Endothelial cell of hepatic sinusoid (primary cell): ENCODE results near the gene HSD11B1.

ENCODE experiments used
- in situ Hi-C: cut with HindIII; loops from 2 replicates; pipeline ENCODE4 v1.10.0; 2017; ENCODE audit warnings: low sequenced_read_pairs

The HSD11B1 gene

GRCh38 chr1:209704584-209704983, at the start of gene HSD11B1:
TSS of gene HSD11B1 (plus strand) at chr1:209704846. CDS start at chr1:209704943, 97 bp downstream.
- in situ Hi-C loops = no loop called here

- in situ Hi-C loops = no loop called here
Measured at GRCh38 chr1:209655411-209656231, 49.0 kb upstream of the HSD11B1 start.

DNA sequence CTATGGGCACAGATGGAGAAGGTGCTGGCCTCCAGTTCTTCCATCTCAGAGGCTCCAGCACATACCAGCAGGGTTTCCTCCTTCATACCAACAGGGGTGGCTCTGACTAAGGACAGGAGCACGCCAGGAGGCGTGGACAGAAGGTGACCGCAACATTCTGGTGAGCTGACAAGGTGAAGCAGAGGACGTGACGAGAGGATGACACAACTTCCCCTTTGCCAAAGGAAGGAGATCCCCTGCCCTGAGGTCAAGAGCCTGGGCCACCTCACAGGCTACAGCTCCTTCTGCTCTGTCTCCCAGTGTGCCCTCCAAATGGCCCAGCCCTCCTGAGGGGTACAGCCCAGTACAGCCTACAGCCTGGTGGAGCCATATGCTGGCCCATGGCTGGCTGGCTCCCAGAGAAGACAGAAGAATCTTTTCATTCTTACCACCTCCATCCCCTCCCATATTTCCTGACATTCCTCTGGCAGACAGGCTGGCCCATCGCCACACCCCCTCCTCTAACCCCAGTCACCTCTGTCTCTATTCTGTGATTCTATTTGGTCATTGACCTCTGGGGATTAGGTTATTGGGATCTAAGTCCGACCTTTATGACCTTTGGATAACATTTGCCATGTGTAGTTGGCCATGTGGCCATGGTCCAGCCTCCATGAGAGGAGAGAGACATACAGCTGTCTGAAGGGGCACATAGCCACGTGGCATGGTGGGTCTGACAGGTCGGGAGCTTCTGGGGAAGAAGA, 47.3 kb upstream of the HSD11B1 start:
- in situ Hi-C loops = no loop called here

GRCh38 chr1:209657918-209658317, 46.7 kb upstream of the HSD11B1 start:
- in situ Hi-C loops = no loop called here

- in situ Hi-C loops = no loop called here
Measured at GRCh38 chr1:209659909-209660308, 44.7 kb upstream of the HSD11B1 start.

DNA sequence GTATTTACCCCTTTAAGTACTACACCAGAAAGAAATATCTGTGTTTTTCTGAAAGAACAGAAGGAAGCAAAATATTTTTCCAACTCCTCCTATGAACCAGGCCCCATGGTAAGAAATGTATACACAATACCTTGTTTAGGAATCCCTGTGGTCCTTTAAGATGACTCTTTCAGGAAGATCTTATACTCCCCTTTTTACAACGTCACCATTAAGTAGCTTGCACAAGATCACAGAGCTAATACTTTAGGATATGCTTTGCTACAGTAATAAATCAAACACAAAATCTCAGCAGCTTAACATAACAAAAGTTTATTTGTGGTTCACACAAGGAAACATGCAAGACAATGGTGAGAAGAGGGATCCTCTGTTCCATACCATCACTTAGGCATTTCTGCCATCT, 43.6 kb upstream of the HSD11B1 start:
- in situ Hi-C loops = no loop called here

GRCh38 chr1:209662879-209663327, 41.7 kb upstream of the HSD11B1 start:
- in situ Hi-C loops = no loop called here

DNA sequence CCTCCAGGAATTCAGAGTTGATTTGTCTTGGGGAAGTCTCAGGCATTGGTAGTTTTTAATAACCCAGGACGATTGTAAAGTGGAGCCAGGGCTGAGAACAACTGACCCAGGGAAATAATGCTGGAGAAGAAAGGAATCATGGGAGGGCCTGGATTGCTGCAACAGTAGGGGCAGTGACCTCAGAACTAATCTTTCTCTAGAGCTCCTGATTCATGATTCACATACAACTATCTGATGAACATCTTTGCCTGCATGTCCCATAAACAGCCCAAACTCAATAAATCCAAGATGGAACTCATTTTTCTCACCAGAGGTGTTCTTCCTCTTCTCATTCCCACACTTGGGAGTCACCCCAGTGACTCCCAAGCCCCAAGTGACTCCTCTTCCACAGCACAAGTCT, 37.5 kb upstream of the HSD11B1 start:
- in situ Hi-C loops = no loop called here

DNA sequence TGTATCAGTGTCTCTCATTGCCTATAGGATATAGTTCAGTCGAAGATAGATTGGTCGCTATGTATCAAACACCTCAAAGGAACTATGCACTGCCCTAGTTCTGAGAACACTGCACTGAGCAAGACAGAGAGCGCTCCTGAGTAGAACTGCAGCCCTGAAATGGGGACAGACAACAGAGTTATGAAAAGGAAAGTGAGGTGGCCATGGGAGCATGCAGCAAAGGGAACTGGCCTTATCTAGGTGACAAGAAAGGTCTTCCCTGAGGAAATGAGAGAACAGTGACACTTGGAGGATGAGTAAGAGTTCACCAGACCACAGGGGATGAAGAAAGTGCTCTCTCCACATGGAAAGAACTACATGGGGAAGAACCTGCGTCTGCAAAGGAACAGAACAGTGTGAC, 36.9 kb upstream of the HSD11B1 start:
- in situ Hi-C loops = no loop called here

- in situ Hi-C loops = no loop called here
Measured at GRCh38 chr1:209670441-209671082, 34.1 kb upstream of the HSD11B1 start.

DNA sequence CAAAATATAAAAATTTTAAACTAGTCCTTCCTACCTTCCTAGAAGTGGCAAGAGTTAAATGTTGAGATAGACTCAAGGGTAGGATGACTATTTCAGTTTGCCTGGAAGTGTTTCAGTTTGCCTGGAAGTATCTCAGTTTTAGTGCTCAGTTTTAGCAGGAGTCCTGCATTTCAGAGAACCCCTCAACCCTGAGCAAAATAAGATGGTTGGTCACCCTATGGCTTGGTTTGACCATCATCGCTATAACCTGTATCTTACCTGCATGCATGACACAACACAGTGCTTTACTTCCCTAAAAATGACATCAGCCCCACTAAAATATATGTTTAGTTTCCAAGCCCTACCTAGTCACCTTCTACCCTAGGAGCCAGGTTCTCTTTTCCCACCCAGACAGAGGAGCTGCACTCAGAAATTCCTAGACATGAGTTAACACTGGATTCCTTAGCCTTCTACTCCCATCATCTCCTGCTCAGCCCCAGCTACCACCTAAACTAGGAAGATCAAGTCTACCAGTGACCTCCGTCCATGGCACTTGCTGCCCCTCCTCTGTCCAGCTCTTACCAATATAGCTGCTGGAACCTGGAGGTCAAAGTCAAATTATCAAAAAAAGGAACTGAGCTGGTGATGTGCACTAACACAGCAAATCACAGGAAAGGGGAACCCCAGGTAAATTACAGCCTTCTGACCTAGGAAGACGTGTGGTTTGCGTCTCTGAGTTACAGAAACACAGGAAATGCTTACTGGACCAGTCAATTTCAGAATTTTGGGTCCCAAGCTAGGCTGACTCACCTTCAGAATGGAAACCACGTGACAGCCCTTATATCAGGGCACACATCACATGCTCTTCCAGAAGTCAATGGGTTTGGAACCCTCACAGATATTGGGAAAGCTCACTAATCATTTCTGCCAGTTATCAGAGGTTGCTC, 31.7 kb upstream of the HSD11B1 start:
- in situ Hi-C loops = no loop called here

DNA sequence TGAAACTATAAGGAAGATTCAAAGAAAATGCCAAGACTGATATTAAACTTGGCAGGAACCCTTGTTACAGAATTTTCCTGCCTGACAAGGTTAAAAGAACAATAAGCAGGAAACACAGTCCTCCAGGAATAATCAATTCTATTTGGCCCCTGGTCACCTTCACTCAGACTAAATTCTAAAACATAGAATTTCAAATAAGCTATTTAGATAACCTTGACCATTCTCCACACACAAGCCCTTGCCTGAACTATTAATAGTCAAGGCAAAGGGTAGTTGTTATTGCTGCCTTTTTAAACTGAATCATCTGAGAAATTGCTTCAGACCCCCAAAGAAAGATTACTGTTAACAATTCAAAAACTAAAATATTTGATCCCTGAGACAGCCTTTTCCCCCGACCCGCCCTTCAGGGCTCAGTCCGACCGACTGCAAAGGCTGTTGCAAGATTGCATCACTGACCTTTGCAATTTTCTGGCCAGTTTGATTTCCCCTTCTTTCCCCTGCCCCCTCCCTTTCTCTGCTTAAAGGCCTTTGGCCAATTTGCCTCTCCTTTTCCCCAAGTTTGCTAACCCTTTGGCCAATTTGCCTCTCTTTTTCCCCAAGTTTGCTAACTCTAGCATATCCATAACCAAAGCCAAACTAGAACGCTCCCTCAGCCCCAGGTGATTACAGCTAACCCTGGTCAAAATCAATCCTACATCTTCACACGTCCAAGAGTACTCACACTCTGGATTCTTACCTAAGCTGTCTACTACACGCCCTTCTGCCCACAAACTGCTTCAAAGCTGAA, 30.8 kb upstream of the HSD11B1 start:
- in situ Hi-C loops = no loop called here

GRCh38 chr1:209674957-209675564, 29.6 kb upstream of the HSD11B1 start, which contains the start of gene G0S2:
TSS of gene G0S2 (plus strand) at chr1:209675412. CDS start at chr1:209675685, 273 bp downstream.
- in situ Hi-C loops = no loop called here

GRCh38 chr1:209675565-209676154, 29.0 kb upstream of the HSD11B1 start:
- in situ Hi-C loops = no loop called here

DNA sequence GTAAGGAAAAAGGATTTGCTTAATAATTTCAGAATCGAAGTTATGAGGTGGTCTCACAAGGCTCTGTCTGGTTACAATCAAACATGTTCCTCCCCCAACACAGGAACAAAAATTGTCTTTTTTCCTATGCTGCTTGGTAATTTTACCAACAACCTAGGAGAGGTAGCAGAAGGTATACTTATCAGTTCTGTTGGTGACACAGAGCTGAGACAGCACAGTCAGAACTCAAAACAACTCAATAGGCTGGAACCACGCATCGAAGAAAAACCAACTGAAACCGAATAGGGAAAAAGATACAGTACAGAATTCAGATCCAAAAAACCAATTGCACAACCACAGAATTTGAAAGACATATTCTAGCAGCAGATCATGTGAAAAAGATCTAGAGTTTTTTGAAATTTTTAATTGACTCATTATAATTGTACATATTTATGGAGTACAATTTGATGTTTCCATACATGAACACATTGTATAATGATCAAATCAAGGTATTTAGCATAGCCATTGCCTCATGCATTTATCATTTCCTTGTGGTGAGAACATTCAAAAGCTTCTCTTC, 25.6 kb upstream of the HSD11B1 start:
- in situ Hi-C loops = no loop called here

- in situ Hi-C loops = loop anchor here (5.0 kb wide), 1 partner anchor 34 kb away; the partner anchor contains the start of gene LAMB3
Measured at GRCh38 chr1:209685821-209686220, 18.8 kb upstream of the HSD11B1 start.

DNA sequence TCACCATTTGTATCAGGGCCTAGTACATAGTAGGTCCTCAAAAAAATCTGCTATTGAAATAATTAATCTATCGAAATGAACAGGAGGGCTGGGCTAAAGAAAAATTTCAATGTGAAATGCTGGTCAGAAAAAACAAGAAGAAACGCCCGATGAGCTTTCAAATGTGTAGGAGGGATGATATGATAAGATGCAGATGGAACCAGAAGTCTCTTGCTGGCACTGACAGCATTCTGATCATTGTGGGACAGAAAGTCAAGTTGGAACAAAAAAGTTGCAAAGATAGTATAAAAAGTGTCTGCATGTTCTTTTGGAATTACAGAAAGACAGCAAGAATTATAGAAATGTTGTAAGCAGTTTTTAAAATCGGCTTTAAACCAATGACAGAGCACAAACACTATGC, 18.3 kb upstream of the HSD11B1 start:
- in situ Hi-C loops = loop anchor here (5.0 kb wide), 1 partner anchor 34 kb away; the partner anchor contains the start of gene LAMB3

- in situ Hi-C loops = loop anchor here (5.0 kb wide), 1 partner anchor 36 kb away; the partner anchor contains the start of gene LAMB3
Measured at GRCh38 chr1:209688746-209689234, 15.9 kb upstream of the HSD11B1 start.
